ENCODE results near the gene CLEC4G.
"Not testable (repeated sequence)": the region's sequence is repeated elsewhere in the genome, so short reads cannot be mapped to it uniquely, and the experiment has no call there.

The CLEC4G gene

DNA sequence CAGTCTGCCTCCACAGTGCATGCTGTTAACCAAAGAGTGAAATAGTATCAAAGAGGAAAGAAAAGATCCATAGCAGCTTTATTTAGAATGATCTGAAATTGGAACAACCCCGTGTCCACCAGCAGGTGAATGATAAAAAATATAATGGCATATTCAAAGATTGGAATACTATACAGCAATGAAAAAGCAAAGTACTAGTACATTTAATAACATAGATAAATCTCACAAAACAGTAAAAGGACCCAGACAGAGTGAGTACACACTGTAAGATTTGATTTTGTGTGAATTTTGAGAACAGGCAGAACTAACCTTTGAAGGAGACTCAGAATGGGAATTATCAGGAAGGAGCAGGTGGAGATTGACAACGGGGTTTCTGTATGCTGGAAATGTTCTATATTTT is 16.3 kb upstream of the CLEC4G start:
- Histone ChIP-seq H3K9me2 (replicated peaks; ENCODE audit: control insufficient read depth, low read length) (no peaks in the 10 kb centered on the region), H4K20me1 (ENCODE audit: control insufficient read depth, insufficient read depth, low read depth, low read length) (no peaks in the 10 kb centered on the region), H3K79me2 (ENCODE audit: control insufficient read depth, low read length) (no peaks in the 10 kb centered on the region), H3K27me3 (ENCODE audit: control insufficient read depth, low read length) (peaks cover 13% of the 10 kb centered on the region), H3K36me3 (ENCODE audit: control insufficient read depth, low read length) (no peaks in the 10 kb centered on the region), H3F3A (ENCODE audit: control insufficient read depth, insufficient read depth) (no peaks in the 10 kb centered on the region), H3K9me3 (ENCODE audit: control insufficient read depth, insufficient read depth, low read length) (no peaks in the 10 kb centered on the region; the same call in 1 of the 2 replicates), H3K27ac (ENCODE audit: low read depth, low read length) (no peak overlapping the region), H3K4me1 (ENCODE audit: control insufficient read depth, low read length) (no peaks in the 10 kb centered on the region), H3K4me2 (ENCODE audit: low read length) (no peak overlapping the region), H3K4me3 (ENCODE audit: low read length) (no peak overlapping the region)
- TF ChIP-seq, protein P1, sequence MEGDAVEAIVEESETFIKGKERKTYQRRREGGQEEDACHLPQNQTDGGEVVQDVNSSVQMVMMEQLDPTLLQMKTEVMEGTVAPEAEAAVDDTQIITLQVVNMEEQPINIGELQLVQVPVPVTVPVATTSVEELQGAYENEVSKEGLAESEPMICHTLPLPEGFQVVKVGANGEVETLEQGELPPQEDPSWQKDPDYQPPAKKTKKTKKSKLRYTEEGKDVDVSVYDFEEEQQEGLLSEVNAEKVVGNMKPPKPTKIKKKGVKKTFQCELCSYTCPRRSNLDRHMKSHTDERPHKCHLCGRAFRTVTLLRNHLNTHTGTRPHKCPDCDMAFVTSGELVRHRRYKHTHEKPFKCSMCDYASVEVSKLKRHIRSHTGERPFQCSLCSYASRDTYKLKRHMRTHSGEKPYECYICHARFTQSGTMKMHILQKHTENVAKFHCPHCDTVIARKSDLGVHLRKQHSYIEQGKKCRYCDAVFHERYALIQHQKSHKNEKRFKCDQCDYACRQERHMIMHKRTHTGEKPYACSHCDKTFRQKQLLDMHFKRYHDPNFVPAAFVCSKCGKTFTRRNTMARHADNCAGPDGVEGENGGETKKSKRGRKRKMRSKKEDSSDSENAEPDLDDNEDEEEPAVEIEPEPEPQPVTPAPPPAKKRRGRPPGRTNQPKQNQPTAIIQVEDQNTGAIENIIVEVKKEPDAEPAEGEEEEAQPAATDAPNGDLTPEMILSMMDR (IDR thresholded peaks at IDR 0.05; ENCODE audit: low read depth, low read length, poor library complexity, severe bottlenecking) = no peak
- TF ChIP-seq EZH2phosphoT487 (IDR thresholded peaks at IDR 0.05; ENCODE audit: borderline replicate concordance, low read length) = no peak

GRCh38 chr19:7746903-7747884 is 15.3 kb upstream of the CLEC4G start, which contains the start of gene CD209:
Gene CD209 (minus strand): TSS chr19:7747534. CDS start chr19:7747511, 23 bp downstream.
- Histone ChIP-seq H4K20me1 (ENCODE audit: control insufficient read depth, insufficient read depth, low read depth, low read length) (no peaks in the 10 kb centered on the region), H3K9me2 (replicated peaks; ENCODE audit: control insufficient read depth, low read length) (no peaks in the 10 kb centered on the region), H3K9me3 (ENCODE audit: control insufficient read depth, insufficient read depth, low read length) (no peaks in the 10 kb centered on the region; the same call in 1 of the 2 replicates), H3K4me1 (ENCODE audit: control insufficient read depth, low read length) (no peaks in the 10 kb centered on the region), H3K4me2 (ENCODE audit: low read length) (no peak within 1 kb of the TSS), H3K79me2 (ENCODE audit: control insufficient read depth, low read length) (no peaks in the 10 kb centered on the region), H3K27ac (ENCODE audit: low read depth, low read length) (no peak within 1 kb of the TSS), H3F3A (ENCODE audit: control insufficient read depth, insufficient read depth) (no peaks in the 10 kb centered on the region), H3K4me3 (ENCODE audit: low read length) (no peak within 1 kb of the TSS), H3K36me3 (ENCODE audit: control insufficient read depth, low read length) (no peaks in the 10 kb centered on the region), H3K27me3 (ENCODE audit: control insufficient read depth, low read length) (peaks cover 13% of the 10 kb centered on the region)
- no peak for TF ChIP-seq EZH2phosphoT487 (IDR thresholded peaks at IDR 0.05; ENCODE audit: borderline replicate concordance, low read length)
- TF ChIP-seq, protein P1 (IDR thresholded peaks at IDR 0.05; ENCODE audit: low read depth, low read length, poor library complexity, severe bottlenecking) = no peak

DNA sequence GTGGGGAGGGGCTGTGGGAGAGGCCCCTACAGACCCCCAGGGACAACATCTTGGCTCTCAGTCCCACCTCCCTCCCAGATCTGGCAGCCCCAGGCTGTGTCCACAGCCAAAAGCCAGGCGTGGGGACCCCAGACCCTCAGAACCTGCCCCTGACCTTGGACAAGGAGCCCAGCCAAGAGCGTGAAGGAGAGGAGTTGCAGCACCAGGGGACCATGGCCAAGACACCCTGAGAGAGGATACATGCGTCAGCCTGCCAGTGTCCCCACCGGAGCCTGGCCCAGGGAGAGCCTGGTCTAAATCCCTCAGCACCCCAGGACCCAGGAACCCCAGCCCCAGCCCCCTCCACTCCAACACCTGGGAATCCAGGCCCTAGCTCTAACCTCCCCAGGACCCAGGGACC is 14.4 kb upstream of the CLEC4G start:
- not testable (repeated sequence) for H3K36me3 ChIP-seq (ENCODE audit: control insufficient read depth, low read length); H3K27ac ChIP-seq (ENCODE audit: low read depth, low read length); H3K4me2 ChIP-seq (ENCODE audit: low read length); H4K20me1 ChIP-seq (ENCODE audit: control insufficient read depth, insufficient read depth, low read depth, low read length); H3F3A ChIP-seq (ENCODE audit: control insufficient read depth, insufficient read depth); H3K9me2 ChIP-seq (replicated peaks; ENCODE audit: control insufficient read depth, low read length); H3K9me3 ChIP-seq (ENCODE audit: control insufficient read depth, insufficient read depth, low read length); H3K4me3 ChIP-seq (ENCODE audit: low read length); H3K79me2 ChIP-seq (ENCODE audit: control insufficient read depth, low read length); H3K4me1 ChIP-seq (ENCODE audit: control insufficient read depth, low read length)
- peaks cover 13% of the 10 kb centered on the region for H3K27me3 ChIP-seq (ENCODE audit: control insufficient read depth, low read length)
